HUES64 (cell line): Measurements from ENCODE around the gene SH3PXD2A.

ENCODE experiments used
- H3K27ac ChIP-seq: 2 replicates; pipeline ENCODE4 v1.7.0; 2013; ENCODE audit warnings: low read depth, low read length, inconsistent platforms
- H3K27me3 ChIP-seq: 2 replicates; pipeline ENCODE4 v1.6.1; 2013; ENCODE audit warnings: mild to moderate bottlenecking, low read length; ENCODE audit not compliant: insufficient read depth
- H3K36me3 ChIP-seq: 2 replicates; pipeline ENCODE4 v1.6.1; 2013; ENCODE audit warnings: mild to moderate bottlenecking, low read length; ENCODE audit not compliant: insufficient read depth
- H3K4me1 ChIP-seq: 2 replicates; pipeline ENCODE4 v1.6.1; 2013; ENCODE audit warnings: mild to moderate bottlenecking, low read length, moderate library complexity; ENCODE audit not compliant: insufficient read depth
- H3K4me3 ChIP-seq: 2 replicates; pipeline ENCODE4 v1.5.1; 2013; ENCODE audit warnings: mild to moderate bottlenecking, low read length, moderate library complexity
- H3K9ac ChIP-seq: 2 replicates; pipeline ENCODE4 v1.6.1; 2013; ENCODE audit warnings: mild to moderate bottlenecking, low read depth, low read length
- H3K9me3 ChIP-seq: 2 replicates; pipeline ENCODE4 v1.6.1; 2013; ENCODE audit warnings: low read depth, low read length; ENCODE audit not compliant: insufficient read depth
- WGBS: fragments of 150-250, 120-280 bp; methylation state at CpG from one replicate; pipeline ENCODE4 v1.1.7; 2013; ENCODE audit warnings: missing lambda C conversion rate; 5-methylcytosine and 5-hydroxymethylcytosine counted together

Gene SH3PXD2A

DNA sequence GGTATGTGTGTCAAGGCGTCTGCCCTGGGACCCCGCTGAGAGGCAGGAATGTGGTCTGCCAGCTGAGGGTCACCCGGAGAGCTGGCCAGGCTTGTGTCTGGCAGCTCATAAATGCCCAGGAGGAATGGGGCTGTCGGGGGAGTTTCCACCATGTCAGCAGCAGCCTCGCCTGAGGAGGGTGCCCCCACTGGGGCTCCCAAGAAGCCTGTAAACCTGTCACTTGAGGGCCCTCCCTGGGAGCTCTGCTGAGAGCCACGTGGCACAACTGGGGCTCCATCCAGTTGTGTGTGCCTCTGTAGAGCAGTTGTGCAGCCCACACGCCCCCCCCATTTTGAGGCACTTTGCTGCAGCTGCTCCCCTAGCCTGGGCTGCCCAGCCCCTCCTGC is 291.3 kb downstream of the SH3PXD2A start:
- Histone ChIP-seq H3K4me3 (no peak overlapping the region), H3K4me1 (no peaks in the 10 kb centered on the region), H3K36me3 (no peaks in the 10 kb centered on the region), H3K27me3 (no peaks in the 10 kb centered on the region), H3K9ac (no peak overlapping the region), H3K27ac (no peak overlapping the region), H3K9me3 (no peaks in the 10 kb centered on the region)
- WGBS = 73% methylated on average over 7 of the region's 7 CpGs

DNA sequence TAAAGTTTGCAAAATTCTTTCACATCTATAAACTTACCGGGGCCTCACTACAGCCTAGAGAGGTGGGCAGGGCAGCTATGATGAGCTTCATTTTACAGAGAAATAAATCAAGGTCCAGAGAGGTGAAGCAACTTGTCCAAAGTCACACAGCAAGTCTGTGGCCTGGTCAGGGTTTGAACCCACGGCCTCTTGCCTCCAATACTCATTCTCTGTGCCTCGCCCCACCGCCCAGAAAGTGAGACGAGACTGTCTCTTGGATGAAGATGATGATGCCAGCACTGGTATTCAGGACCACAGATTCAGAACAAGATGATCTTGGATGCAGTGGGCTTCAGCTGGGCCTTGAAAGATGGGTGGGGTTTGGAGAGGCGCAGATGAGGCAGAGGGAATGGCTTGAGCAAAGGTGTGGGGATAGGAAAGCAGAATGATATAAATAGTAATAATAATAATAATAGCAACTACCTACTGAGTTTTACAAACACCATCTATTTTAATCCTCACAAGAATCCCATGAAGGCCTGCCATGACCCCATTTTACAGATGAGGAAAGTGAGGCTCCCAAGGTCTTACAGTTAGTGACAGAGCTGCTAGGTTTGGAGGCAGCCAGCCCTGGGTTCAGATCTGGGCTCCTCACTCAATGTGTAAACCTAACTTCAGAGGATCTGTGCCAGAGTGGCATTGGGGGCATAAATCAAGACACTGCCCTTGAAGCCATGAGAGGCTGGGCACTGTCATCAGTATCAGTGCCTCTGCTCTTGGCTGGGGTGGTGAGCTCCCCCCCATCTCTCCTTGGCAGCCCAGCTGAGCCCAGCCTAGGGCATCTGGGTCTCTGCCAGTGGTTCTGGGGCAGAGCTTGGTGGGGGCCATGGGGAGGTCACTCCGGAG is 291.9 kb downstream of the SH3PXD2A start:
- H3K9ac ChIP-seq = no peak overlapping the region
- no peaks in the 10 kb centered on the region for H3K9me3 ChIP-seq
- H3K36me3 ChIP-seq = no peaks in the 10 kb centered on the region
- H3K27ac ChIP-seq = no peak overlapping the region
- H3K4me3 ChIP-seq = no peak overlapping the region
- no peaks in the 10 kb centered on the region for H3K4me1 ChIP-seq
- no peaks in the 10 kb centered on the region for H3K27me3 ChIP-seq
- WGBS = 96% methylated on average over 7 of the region's 7 CpGs

DNA sequence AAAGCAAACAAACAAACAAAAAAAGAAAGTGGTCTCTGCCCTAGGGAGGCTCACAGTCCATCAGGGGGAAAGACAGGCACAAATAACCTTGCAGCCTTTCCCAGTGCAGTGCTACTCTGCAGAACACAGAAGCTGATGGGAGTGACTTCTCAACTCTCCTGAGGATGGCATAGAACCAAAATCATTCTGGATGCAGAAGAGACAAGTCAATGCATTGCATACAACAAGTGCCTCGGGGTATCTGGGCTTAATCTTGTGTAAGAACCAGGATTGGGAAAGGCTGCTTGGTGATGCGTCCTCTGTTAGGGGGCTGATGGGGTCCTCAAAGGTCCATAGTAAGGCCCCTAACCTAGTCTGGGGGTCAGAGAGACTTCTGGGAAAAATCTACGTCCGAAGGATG is 293.0 kb downstream of the SH3PXD2A start:
- 89% methylated on average over 4 of the region's 4 CpGs for WGBS
- Histone ChIP-seq H3K27me3 (no peaks in the 10 kb centered on the region), H3K4me1 (no peaks in the 10 kb centered on the region), H3K27ac (no peak overlapping the region), H3K36me3 (no peaks in the 10 kb centered on the region), H3K9me3 (no peaks in the 10 kb centered on the region), H3K9ac (no peak overlapping the region), H3K4me3 (no peak overlapping the region)

DNA sequence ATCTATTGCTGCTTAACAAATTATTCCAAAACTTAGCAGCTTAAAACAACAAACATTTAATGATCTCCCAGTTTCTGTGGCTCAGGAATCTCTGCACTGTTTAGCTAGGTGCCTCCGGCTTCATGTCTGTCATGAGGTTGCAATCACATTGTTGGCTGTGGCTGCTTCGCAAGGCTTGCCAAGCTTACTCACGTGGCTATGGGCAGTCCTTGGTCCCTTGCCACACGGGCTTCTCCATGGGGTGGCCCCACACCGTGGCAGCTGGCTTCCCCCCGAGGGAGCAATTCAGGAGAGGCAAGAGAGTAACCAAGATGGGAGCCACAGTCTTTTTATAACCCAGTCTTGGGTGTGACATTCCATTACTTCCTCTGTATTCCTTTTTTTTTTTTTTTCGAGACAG is 294.5 kb downstream of the SH3PXD2A start:
- Histone ChIP-seq H3K27me3 (peaks cover 8% of the 10 kb centered on the region), H3K36me3 (no peaks in the 10 kb centered on the region), H3K4me1 (peaks cover under 1% of the 10 kb centered on the region; the same call in 1 of the 2 replicates), H3K9ac (no peak overlapping the region), H3K9me3 (no peaks in the 10 kb centered on the region), H3K4me3 (no peak overlapping the region), H3K27ac (no peak overlapping the region)
- 92% methylated on average over 7 of the region's 7 CpGs for WGBS

DNA sequence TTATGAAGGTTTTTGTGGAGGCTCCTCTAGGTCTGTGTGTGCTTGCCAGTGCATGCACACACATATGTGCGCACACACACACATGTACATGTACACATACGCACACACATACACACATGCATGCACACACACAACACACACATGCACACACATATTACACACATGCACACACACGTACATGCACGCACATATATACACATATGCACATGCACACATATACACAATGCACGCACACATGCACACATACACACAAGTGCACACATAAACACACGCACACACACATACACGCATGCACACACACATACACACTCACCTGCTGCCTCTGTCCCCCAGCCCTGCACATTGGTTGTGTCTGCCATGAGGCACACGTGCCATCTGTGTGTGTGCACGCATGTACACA is 295.6 kb downstream of the SH3PXD2A start:
- peaks cover 15% of the 10 kb centered on the region for H3K27me3 ChIP-seq

DNA sequence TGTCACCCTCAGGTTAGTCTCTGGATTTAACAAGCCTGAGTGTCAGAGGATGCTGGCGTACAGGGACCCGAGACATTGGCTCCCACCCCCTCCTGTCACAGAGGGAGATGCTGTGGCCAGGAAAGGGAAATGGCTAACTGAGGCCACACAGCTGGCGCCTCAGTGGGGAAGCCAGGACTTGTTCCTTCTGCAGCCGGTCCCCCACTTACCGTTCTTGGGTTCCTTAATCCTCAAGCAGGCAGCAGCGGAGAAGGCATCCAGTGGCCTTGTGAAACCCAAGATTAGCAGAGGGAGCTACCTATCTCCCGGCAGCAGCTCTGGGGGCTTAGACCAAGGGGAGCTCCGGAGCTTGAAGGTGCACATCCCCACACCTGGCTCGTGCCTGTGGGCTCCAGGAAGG is 296.5 kb downstream of the SH3PXD2A start:
- Histone ChIP-seq H3K9ac (no peak overlapping the region), H3K27me3 (peaks cover 23% of the 10 kb centered on the region), H3K4me3 (no peak overlapping the region), H3K27ac (no peak overlapping the region), H3K9me3 (no peaks in the 10 kb centered on the region), H3K4me1 (peaks cover 3% of the 10 kb centered on the region; the same call in 1 of the 2 replicates), H3K36me3 (no peaks in the 10 kb centered on the region)
- 88% methylated on average over 9 of the region's 9 CpGs for WGBS

More for the DNA sequence above, 295.6 kb downstream of the SH3PXD2A start:
- peaks cover 3% of the 10 kb centered on the region; the same call in 1 of the 2 replicates for H3K4me1 ChIP-seq
- no peaks in the 10 kb centered on the region for H3K36me3 ChIP-seq
- 88% methylated on average over 9 of the region's 9 CpGs for WGBS
- H3K9ac ChIP-seq = no peak overlapping the region
- H3K27ac ChIP-seq = no peak overlapping the region
- H3K9me3 ChIP-seq = no peaks in the 10 kb centered on the region
- H3K4me3 ChIP-seq = no peak overlapping the region

DNA sequence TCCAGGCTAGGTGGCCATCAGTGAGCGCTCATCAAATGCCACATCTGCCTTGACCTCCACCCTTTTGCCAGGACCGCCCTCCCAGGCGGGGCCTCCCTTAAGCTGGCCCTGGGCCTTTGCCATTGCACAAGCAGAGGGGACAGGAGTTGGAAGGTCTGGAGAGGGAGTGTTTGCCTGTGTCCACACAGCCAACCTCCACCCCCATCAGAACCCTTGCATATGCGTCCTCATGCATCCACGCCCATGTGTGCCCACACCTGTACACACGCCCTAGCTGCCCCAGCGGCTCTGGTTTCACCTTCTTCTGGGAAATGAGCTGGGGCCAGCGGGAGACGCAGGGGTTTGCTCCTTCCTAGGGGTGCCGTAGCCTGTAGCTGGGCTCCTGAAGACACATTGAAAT is 297.9 kb downstream of the SH3PXD2A start:
- peaks cover 3% of the 10 kb centered on the region; the same call in 1 of the 2 replicates for H3K4me1 ChIP-seq
- H3K27me3 ChIP-seq = peaks cover 29% of the 10 kb centered on the region
- no peaks in the 10 kb centered on the region for H3K9me3 ChIP-seq
- WGBS = 90% methylated on average over 10 of the region's 10 CpGs
- no peaks in the 10 kb centered on the region for H3K36me3 ChIP-seq
- no peak overlapping the region for H3K4me3 ChIP-seq
- H3K9ac ChIP-seq = no peak overlapping the region
- H3K27ac ChIP-seq = no peak overlapping the region

DNA sequence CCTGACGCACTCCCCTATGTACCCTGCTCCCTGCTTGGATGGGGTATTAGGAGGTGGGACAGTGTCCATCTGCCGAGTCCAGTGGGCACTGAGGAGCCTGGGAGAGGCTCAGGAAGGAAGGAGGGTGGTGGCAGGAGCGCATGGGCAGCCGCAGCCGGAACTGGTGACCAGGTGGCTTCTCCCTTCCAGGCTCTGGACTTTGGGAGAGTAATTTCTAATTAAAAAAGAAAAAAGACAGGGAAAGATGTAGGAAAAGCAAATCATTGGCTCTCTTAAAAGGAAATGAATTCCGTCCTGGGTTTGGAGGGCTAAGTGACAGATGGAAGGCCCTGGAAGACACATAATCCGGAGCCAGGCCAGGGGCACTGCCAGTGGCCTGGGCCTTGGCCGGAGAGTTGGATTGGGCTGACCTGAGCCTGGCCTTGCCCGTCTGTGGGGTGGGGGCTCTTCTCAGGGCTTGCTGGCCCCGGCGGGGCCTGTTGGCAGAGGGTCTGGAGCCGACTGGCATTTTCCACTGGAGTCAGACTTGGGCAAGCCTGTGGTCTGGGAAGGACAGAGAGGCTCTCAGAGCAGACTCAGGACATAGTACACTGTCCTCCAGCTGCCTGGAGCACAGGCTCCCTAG is 298.9 kb downstream of the SH3PXD2A start:
- peaks cover 3% of the 10 kb centered on the region; the same call in 1 of the 2 replicates for H3K4me1 ChIP-seq
- no peaks in the 10 kb centered on the region for H3K9me3 ChIP-seq
- H3K27ac ChIP-seq = no peak overlapping the region
- no peak overlapping the region for H3K4me3 ChIP-seq
- peaks cover 31% of the 10 kb centered on the region for H3K27me3 ChIP-seq
- H3K9ac ChIP-seq = no peak overlapping the region
- no peaks in the 10 kb centered on the region for H3K36me3 ChIP-seq
- WGBS = 94% methylated on average over 12 of the region's 12 CpGs

DNA sequence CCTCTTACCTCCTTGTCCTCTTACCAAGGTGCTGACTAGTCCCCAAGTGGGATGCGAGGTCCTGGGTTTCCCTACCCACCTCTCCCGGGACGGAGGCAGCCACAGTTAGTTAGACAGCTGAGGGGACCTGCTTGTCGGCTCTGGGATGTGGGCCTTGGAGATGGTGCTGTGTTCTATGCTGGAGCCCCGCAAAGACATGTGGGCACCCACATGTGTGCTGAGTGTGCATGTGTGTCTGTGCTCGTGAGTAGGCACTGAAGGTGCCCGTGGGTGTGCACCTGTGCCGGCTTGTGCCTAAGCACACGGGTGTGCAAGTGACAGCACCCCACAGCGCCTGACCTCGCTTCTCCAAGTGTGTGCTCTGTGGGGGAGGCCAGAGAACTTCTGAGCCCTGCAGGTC is 299.7 kb downstream of the SH3PXD2A start:
- Histone ChIP-seq H3K9ac (no peak overlapping the region), H3K4me1 (peaks cover 3% of the 10 kb centered on the region; the same call in 1 of the 2 replicates), H3K27ac (no peak overlapping the region), H3K9me3 (no peaks in the 10 kb centered on the region), H3K4me3 (peak overlapping the region; percentile 42), H3K36me3 (no peaks in the 10 kb centered on the region), H3K27me3 (peaks cover 31% of the 10 kb centered on the region)
- 89% methylated on average over 11 of the region's 11 CpGs for WGBS

DNA sequence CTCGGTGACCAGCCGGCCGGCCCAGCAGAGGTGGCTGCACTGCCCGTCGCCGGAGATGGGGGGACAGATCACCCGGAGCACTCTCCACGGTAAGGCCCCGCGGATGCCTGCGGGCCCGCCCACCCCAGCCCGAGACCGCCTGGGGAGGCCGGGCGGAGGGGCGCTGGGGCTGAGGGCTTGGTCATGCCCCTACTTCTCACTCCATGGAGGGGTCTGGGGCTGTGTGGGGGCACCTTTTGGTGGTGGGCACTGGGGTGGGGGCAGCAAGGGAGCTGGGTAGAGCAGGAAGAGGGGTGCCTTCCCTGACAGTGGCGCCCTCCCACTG is 300.1 kb downstream of the SH3PXD2A start:
- H3K27ac ChIP-seq = no peak overlapping the region
- WGBS = 5% methylated on average over 18 of the region's 18 CpGs

DNA sequence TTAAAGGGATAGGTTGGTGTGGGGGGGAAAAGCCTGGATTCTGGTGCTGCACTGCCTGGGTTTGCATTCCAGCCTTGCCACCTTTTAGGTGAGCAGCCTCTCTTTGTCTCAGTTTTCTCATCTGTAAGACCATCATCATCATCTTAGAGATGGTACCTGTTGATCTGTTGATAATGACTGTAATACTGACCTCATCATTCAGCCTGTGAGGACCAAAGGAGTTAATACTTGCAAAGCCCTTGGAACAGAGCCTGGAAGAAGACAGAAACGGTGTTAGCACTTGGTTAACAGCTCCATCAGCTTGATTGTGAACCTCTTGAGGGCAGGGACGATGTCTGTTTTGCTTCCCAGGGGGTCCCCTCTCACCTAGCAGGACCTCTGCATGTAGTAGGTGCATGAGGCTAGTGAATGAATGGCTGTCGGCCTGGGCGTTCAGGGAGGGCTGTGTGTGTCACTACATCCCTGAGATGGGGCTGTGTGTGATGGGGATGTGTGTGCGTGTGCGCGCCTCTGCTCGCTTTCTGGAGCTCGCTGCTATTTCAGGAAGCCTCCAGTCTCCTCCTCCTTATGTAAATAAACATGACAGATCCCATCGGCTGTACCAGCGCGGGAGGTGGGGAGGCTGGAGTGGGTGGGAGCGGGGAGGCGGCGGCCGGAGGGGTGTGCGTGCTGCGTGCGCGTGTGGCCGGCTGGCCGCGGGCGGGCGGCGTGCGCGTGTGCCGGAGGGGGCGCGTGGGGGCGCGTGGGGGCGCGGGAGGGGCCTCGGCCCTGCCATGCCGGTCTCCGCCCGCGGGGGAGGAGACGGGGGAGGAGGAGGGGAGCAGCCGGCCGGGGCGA is 300.7 kb downstream of the SH3PXD2A start:
- 6% methylated on average over 28 of the region's 44 CpGs for WGBS
- peaks cover 3% of the 10 kb centered on the region; the same call in 1 of the 2 replicates for H3K4me1 ChIP-seq
- no peaks in the 10 kb centered on the region for H3K36me3 ChIP-seq
- peak overlapping the region; percentile 42 for H3K4me3 ChIP-seq
- no peaks in the 10 kb centered on the region for H3K9me3 ChIP-seq
- peaks cover 33% of the 10 kb centered on the region for H3K27me3 ChIP-seq
- H3K9ac ChIP-seq = no peak overlapping the region
- H3K27ac ChIP-seq = no peak overlapping the region

More for the DNA sequence above, 300.1 kb downstream of the SH3PXD2A start:
- Histone ChIP-seq H3K4me1 (peaks cover 3% of the 10 kb centered on the region; the same call in 1 of the 2 replicates), H3K9me3 (no peaks in the 10 kb centered on the region), H3K4me3 (peak overlapping the region; percentile 42), H3K9ac (no peak overlapping the region), H3K36me3 (no peaks in the 10 kb centered on the region), H3K27me3 (peaks cover 32% of the 10 kb centered on the region)
